GM23338 (cell line): ENCODE data around the gene SPCS2.

Source experiments
- EZH2phosphoT487 ChIP-seq: fragments of 200-600 bp; sonication (generic); IDR thresholded peaks from one replicate; pipeline ENCODE4 v1.8.1; 2018; ENCODE audit warnings: antibody characterized with exemption; ENCODE audit not compliant: unreplicated experiment
- POLR2AphosphoS5 ChIP-seq: IDR thresholded peaks from 2 replicates; pipeline ENCODE4 v1.6.1; 2016; ENCODE audit warnings: antibody characterized with exemption, low read depth
- REST ChIP-seq: IDR thresholded peaks from one replicate; pipeline ENCODE4 v1.6.1; 2018; ENCODE audit warnings: antibody characterized with exemption; ENCODE audit not compliant: unreplicated experiment
- ZNF114 ChIP-seq: fragments of 250-450 bp; sonication (Bioruptor Pico); IDR thresholded peaks from 2 replicates; pipeline ENCODE4 v1.5.0; 2020; ENCODE audit warnings: mild to moderate bottlenecking, moderate library complexity
- TF ChIP-seq, protein P1 (sequence below), 2 experiments: fragments of 200-600 bp in 1 of 2; sonication (generic) in 1 of 2; conservative IDR thresholded peaks; 2 replicates each; pipeline versions ENCODE4 v1.5.1 to v1.6.1; 2016 to 2017; ENCODE audit warnings: antibody characterized with exemption in 2 of 2, low read depth in 2 of 2, mild to moderate bottlenecking in 2 of 2, moderate library complexity in 1 of 2

DNA sequence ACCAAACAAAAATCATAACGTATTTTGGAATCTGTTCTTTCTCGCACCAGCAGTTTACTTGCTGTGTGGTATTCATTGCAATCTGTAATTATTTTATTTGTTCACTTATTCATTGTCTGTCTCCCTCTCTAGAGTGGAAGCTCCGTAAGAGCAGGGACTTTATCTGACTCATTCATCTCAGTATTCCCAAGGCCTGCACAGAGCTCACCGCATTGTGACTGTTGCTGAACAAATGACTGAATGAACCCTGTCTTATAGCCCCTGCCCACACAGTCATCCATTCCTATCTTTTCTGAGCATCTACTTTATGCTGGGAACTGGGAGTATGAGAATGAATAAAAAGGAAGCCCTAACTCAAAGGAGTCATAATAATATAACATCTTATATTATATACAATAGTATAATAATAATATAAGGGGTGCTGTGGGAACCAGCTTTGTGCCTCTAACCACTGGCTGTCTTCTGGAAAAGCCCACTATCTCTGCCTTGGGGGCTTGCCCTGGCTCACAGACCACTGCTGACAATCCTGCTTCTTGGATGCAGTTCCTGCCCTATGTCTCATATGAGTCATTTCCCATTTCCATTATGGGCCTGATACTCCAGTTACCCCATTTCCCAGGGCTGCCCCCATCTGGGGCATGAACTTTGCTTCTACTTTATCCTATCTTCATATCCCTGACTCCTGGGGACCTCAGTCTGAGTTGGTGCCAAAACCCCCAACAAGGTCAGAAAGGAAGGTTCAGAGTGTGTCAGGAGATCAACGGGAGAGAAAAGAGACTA lies 11.2 kb upstream of the SPCS2 start:
- TF ChIP-seq REST (no peak), POLR2AphosphoS5 (no peak), ZNF114 (no peak), EZH2phosphoT487 (no peak)
- TF ChIP-seq, protein P1, sequence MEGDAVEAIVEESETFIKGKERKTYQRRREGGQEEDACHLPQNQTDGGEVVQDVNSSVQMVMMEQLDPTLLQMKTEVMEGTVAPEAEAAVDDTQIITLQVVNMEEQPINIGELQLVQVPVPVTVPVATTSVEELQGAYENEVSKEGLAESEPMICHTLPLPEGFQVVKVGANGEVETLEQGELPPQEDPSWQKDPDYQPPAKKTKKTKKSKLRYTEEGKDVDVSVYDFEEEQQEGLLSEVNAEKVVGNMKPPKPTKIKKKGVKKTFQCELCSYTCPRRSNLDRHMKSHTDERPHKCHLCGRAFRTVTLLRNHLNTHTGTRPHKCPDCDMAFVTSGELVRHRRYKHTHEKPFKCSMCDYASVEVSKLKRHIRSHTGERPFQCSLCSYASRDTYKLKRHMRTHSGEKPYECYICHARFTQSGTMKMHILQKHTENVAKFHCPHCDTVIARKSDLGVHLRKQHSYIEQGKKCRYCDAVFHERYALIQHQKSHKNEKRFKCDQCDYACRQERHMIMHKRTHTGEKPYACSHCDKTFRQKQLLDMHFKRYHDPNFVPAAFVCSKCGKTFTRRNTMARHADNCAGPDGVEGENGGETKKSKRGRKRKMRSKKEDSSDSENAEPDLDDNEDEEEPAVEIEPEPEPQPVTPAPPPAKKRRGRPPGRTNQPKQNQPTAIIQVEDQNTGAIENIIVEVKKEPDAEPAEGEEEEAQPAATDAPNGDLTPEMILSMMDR (conservative IDR thresholded peaks at IDR 0.05; ENCODE audit: low read depth in 2 of 2): no peak
